HepG2 (cell line): Measurements from ENCODE around the gene SIRT7. TPM values are rescaled to one million over a fixed set of nuclear protein-coding genes. Genes with fewer than 3 reads are reported as not detected.

Experiments used
- ATF1 ChIP-seq: IDR thresholded peaks from 2 replicates; pipeline ENCODE4 v1.6.1; 2016; ENCODE audit warnings: mild to moderate bottlenecking, control low read depth
- EEA1 ChIP-seq: sonication (generic); formaldehyde crosslinking; IDR thresholded peaks from 2 replicates; pipeline ENCODE4 v1.5.1; 2020; ENCODE audit warnings: mild to moderate bottlenecking, missing genetic modification reagents, borderline replicate concordance
- FOXJ3 ChIP-seq: sonication (generic); formaldehyde crosslinking; IDR thresholded peaks from 2 replicates; pipeline ENCODE4 v1.4.0; 2020; ENCODE audit warnings: missing genetic modification reagents, mild to moderate bottlenecking, borderline replicate concordance
- KLF13 ChIP-seq: sonication (generic); formaldehyde crosslinking; IDR thresholded peaks from 2 replicates; pipeline ENCODE4 v1.4.0; 2020; ENCODE audit warnings: mild to moderate bottlenecking, missing genetic modification reagents
- SIN3A ChIP-seq: IDR thresholded peaks from 2 replicates; pipeline ENCODE4 v1.6.1; 2011; ENCODE audit warnings: low read depth, mild to moderate bottlenecking, control low read depth, low read length, borderline replicate concordance
- SNRNP70 ChIP-seq: fragments of 200-400 bp; formaldehyde crosslinking; IDR thresholded peaks from 2 replicates; pipeline ENCODE4 v1.6.1; 2017; ENCODE audit warnings: mild to moderate bottlenecking, low read depth, low read length, moderate library complexity
- SOX13 ChIP-seq, 3 experiments: fragments of 450-650 bp in 1 of 3; sonication (generic) in 1 of 3; formaldehyde crosslinking in 1 of 3; IDR thresholded peaks in 2 of 3; conservative IDR thresholded peaks in 1 of 3; 2 replicates each; pipeline versions ENCODE4 v1.5.0 to v1.6.1; 2016 to 2020; ENCODE audit warnings: antibody characterized with exemption in 1 of 3, mild to moderate bottlenecking in 1 of 3, missing compliant biosample characterization in 1 of 3, missing genetic modification reagents in 1 of 3, moderate library complexity in 1 of 3
- SRSF9 ChIP-seq: fragments of 200-400 bp; formaldehyde crosslinking; IDR thresholded peaks from 2 replicates; pipeline ENCODE4 v1.6.1; 2018; ENCODE audit warnings: borderline replicate concordance, mild to moderate bottlenecking, low read depth, low read length; ENCODE audit not compliant: insufficient read depth, poor library complexity, severe bottlenecking
- ZNF138 ChIP-seq: sonication (generic); formaldehyde crosslinking; IDR thresholded peaks from 2 replicates; pipeline ENCODE4 v1.5.0; 2020; ENCODE audit warnings: mild to moderate bottlenecking, low read depth, missing genetic modification reagents
- ZNF224 ChIP-seq: sonication (generic); formaldehyde crosslinking; IDR thresholded peaks from 2 replicates; pipeline ENCODE4 v1.5.0; 2020; ENCODE audit warnings: mild to moderate bottlenecking, missing genetic modification reagents
- ZNF562 ChIP-seq: sonication (generic); formaldehyde crosslinking; IDR thresholded peaks from 2 replicates; pipeline ENCODE4 v1.8.0; 2022; ENCODE audit warnings: missing genetic modification reagents, borderline replicate concordance
- ZNF572 ChIP-seq: sonication (generic); formaldehyde crosslinking; IDR thresholded peaks from 2 replicates; pipeline ENCODE4 v1.5.1; 2020; ENCODE audit warnings: mild to moderate bottlenecking, missing genetic modification reagents
- ZNF615 ChIP-seq: sonication (generic); formaldehyde crosslinking; IDR thresholded peaks from 2 replicates; pipeline ENCODE4 v1.5.0; 2020; ENCODE audit warnings: mild to moderate bottlenecking, missing genetic modification reagents, borderline replicate concordance
- ZNF720 ChIP-seq: sonication (generic); formaldehyde crosslinking; IDR thresholded peaks from 2 replicates; pipeline ENCODE4 v1.4.0; 2020; ENCODE audit warnings: missing genetic modification reagents
- polyA plus RNA-seq, 8 experiments: library from polyadenylated mRNA; depleted of rRNA in 3 of 8; stranded (reverse) in 7 of 8; unstranded in 1 of 8; fragments of >200 nt; fragmentation: Illumina TruSeq in 4 of 8; extraction: Trizol in 4 of 8; gene quantifications; 2 replicates each; pipeline versions ENCODE4 v1.2.1 to v1.2.3, GENCODE V29; 2011 to 2016; ENCODE audit warnings: low read depth in 4 of 8, missing spikeins in 1 of 8, mixed read lengths in 1 of 8; ENCODE audit not compliant: insufficient read depth in 1 of 8
- total RNA-seq, 5 experiments: library from RNA; depleted of rRNA; stranded (reverse); fragments of >200 nt; fragmentation: Illumina TruSeq; extraction: Trizol; gene quantifications; 2 replicates each; pipeline ENCODE4 v1.2.3, GENCODE V29; 2016; ENCODE audit warnings: low read depth in 1 of 5
- TF ChIP-seq, protein P1 (sequence below): sonication (generic); formaldehyde crosslinking; IDR thresholded peaks from 2 replicates; pipeline ENCODE4 v1.5.0; 2020; ENCODE audit warnings: mild to moderate bottlenecking, missing genetic modification reagents, borderline replicate concordance
- TF ChIP-seq, protein P2 (sequence below), 2 experiments: IDR thresholded peaks; 2 replicates each; pipeline ENCODE4 v1.6.1; 2011 to 2012; ENCODE audit warnings: low read length in 2 of 2, borderline replicate concordance in 1 of 2, low read depth in 1 of 2, mild to moderate bottlenecking in 1 of 2, moderate library complexity in 1 of 2

SIRT7 gene
- total and polyA plus RNA-seq, 2 of the 13 experiments (the other 11 are each of a cell fraction or from before 2014, with no cell fraction given) = 8.3 to 24.8 TPM

GRCh38 chr17:81926451-81927151 is 8.6 kb upstream of the SIRT7 start (continued):
- TF ChIP-seq, protein P1, sequence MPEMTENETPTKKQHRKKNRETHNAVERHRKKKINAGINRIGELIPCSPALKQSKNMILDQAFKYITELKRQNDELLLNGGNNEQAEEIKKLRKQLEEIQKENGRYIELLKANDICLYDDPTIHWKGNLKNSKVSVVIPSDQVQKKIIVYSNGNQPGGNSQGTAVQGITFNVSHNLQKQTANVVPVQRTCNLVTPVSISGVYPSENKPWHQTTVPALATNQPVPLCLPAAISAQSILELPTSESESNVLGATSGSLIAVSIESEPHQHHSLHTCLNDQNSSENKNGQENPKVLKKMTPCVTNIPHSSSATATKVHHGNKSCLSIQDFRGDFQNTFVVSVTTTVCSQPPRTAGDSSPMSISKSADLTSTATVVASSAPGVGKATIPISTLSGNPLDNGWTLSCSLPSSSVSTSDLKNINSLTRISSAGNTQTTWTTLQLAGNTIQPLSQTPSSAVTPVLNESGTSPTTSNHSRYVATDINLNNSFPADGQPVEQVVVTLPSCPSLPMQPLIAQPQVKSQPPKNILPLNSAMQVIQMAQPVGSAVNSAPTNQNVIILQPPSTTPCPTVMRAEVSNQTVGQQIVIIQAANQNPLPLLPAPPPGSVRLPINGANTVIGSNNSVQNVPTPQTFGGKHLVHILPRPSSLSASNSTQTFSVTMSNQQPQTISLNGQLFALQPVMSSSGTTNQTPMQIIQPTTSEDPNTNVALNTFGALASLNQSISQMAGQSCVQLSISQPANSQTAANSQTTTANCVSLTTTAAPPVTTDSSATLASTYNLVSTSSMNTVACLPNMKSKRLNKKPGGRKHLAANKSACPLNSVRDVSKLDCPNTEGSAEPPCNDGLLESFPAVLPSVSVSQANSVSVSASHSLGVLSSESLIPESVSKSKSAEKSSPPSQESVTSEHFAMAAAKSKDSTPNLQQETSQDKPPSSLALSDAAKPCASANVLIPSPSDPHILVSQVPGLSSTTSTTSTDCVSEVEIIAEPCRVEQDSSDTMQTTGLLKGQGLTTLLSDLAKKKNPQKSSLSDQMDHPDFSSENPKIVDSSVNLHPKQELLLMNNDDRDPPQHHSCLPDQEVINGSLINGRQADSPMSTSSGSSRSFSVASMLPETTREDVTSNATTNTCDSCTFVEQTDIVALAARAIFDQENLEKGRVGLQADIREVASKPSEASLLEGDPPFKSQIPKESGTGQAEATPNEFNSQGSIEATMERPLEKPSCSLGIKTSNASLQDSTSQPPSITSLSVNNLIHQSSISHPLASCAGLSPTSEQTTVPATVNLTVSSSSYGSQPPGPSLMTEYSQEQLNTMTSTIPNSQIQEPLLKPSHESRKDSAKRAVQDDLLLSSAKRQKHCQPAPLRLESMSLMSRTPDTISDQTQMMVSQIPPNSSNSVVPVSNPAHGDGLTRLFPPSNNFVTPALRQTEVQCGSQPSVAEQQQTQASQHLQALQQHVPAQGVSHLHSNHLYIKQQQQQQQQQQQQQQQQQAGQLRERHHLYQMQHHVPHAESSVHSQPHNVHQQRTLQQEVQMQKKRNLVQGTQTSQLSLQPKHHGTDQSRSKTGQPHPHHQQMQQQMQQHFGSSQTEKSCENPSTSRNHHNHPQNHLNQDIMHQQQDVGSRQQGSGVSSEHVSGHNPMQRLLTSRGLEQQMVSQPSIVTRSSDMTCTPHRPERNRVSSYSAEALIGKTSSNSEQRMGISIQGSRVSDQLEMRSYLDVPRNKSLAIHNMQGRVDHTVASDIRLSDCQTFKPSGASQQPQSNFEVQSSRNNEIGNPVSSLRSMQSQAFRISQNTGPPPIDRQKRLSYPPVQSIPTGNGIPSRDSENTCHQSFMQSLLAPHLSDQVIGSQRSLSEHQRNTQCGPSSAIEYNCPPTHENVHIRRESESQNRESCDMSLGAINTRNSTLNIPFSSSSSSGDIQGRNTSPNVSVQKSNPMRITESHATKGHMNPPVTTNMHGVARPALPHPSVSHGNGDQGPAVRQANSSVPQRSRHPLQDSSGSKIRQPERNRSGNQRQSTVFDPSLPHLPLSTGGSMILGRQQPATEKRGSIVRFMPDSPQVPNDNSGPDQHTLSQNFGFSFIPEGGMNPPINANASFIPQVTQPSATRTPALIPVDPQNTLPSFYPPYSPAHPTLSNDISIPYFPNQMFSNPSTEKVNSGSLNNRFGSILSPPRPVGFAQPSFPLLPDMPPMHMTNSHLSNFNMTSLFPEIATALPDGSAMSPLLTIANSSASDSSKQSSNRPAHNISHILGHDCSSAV (CRISPR knock-in tag) = no peak
- no peak for TF ChIP-seq ZNF562 (CRISPR knock-in tag)
- TF ChIP-seq FOXJ3 (CRISPR knock-in tag) = no peak
- TF ChIP-seq ZNF224 (CRISPR knock-in tag) = no peak
- no peak for TF ChIP-seq SRSF9
- peak; percentile 90; the same call in 1 of the 2 replicates for TF ChIP-seq SIN3A
- TF ChIP-seq EEA1 (CRISPR knock-in tag) = 0 out of 2 replicates have a peak, but pooled peaks have one; percentile 37
- no peak for TF ChIP-seq ZNF572 (CRISPR knock-in tag)
- no peak for TF ChIP-seq ATF1 (CRISPR knock-in tag)
- TF ChIP-seq KLF13 (CRISPR knock-in tag) = no peak
- no peak for TF ChIP-seq SNRNP70
- TF ChIP-seq SOX13 (IDR thresholded peaks at IDR 0.05) = 0 out of 2 replicates have a peak, but pooled peaks have one; percentile 5
- TF ChIP-seq SOX13 (CRISPR knock-in tag; conservative IDR thresholded peaks at IDR 0.05 in 1 of 2, IDR thresholded peaks at IDR 0.05 in 1 of 2) = peak in 1 of 2 experiments; percentile 18; a peak in 1 of 4 replicates
- 0 out of 2 replicates have a peak, but pooled peaks have one; percentile 33 for TF ChIP-seq ZNF138 (CRISPR knock-in tag)
- TF ChIP-seq ZNF720 (CRISPR knock-in tag) = no peak
- TF ChIP-seq, protein P2, sequence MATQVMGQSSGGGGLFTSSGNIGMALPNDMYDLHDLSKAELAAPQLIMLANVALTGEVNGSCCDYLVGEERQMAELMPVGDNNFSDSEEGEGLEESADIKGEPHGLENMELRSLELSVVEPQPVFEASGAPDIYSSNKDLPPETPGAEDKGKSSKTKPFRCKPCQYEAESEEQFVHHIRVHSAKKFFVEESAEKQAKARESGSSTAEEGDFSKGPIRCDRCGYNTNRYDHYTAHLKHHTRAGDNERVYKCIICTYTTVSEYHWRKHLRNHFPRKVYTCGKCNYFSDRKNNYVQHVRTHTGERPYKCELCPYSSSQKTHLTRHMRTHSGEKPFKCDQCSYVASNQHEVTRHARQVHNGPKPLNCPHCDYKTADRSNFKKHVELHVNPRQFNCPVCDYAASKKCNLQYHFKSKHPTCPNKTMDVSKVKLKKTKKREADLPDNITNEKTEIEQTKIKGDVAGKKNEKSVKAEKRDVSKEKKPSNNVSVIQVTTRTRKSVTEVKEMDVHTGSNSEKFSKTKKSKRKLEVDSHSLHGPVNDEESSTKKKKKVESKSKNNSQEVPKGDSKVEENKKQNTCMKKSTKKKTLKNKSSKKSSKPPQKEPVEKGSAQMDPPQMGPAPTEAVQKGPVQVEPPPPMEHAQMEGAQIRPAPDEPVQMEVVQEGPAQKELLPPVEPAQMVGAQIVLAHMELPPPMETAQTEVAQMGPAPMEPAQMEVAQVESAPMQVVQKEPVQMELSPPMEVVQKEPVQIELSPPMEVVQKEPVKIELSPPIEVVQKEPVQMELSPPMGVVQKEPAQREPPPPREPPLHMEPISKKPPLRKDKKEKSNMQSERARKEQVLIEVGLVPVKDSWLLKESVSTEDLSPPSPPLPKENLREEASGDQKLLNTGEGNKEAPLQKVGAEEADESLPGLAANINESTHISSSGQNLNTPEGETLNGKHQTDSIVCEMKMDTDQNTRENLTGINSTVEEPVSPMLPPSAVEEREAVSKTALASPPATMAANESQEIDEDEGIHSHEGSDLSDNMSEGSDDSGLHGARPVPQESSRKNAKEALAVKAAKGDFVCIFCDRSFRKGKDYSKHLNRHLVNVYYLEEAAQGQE (IDR thresholded peaks at IDR 0.05; ENCODE audit: borderline replicate concordance in 1 of 2, low read depth in 1 of 2, low read length in 2 of 2) = 0 out of 4 replicates have a peak, but pooled peaks of 1 of the 2 experiments have one; percentile 43
- TF ChIP-seq ZNF615 = no peak
